Ishikawa (cell line): ENCODE data around the gene SLC8A3.

Source experiments
- CEBPB ChIP-seq: IDR thresholded peaks from 2 replicates; pipeline ENCODE4 v1.6.1; 2012
- CREB1 ChIP-seq: IDR thresholded peaks from 2 replicates; pipeline ENCODE4 v1.6.1; 2012; ENCODE audit warnings: low read depth
- EGR1 ChIP-seq: IDR thresholded peaks from 2 replicates; pipeline ENCODE4 v1.6.1; 2012
- EP300 ChIP-seq: IDR thresholded peaks from 2 replicates; pipeline ENCODE4 v1.6.1; 2012; ENCODE audit warnings: borderline replicate concordance
- FOXM1 ChIP-seq: IDR thresholded peaks from 2 replicates; pipeline ENCODE4 v1.6.1; 2012; ENCODE audit warnings: low read depth, borderline replicate concordance
- RAD21 ChIP-seq: IDR thresholded peaks from 2 replicates; pipeline ENCODE4 v1.6.1; 2012; ENCODE audit warnings: low read depth
- REST ChIP-seq: IDR thresholded peaks from 2 replicates; pipeline ENCODE4 v1.6.1; 2012; ENCODE audit warnings: low read depth, mild to moderate bottlenecking
- TAF1 ChIP-seq: IDR thresholded peaks from 2 replicates; pipeline ENCODE4 v1.6.1; 2012; ENCODE audit warnings: low read depth, mild to moderate bottlenecking
- USF1 ChIP-seq: IDR thresholded peaks from 2 replicates; pipeline ENCODE4 v1.6.1; 2012
- YY1 ChIP-seq: IDR thresholded peaks from 2 replicates; pipeline ENCODE4 v1.6.1; 2012; ENCODE audit warnings: low read depth
- ZBTB7A ChIP-seq: IDR thresholded peaks from 2 replicates; pipeline ENCODE4 v1.6.1; 2012; ENCODE audit warnings: low read depth
- TF ChIP-seq, protein P1 (sequence below): IDR thresholded peaks from 2 replicates; pipeline ENCODE4 v1.6.1; 2012

DNA sequence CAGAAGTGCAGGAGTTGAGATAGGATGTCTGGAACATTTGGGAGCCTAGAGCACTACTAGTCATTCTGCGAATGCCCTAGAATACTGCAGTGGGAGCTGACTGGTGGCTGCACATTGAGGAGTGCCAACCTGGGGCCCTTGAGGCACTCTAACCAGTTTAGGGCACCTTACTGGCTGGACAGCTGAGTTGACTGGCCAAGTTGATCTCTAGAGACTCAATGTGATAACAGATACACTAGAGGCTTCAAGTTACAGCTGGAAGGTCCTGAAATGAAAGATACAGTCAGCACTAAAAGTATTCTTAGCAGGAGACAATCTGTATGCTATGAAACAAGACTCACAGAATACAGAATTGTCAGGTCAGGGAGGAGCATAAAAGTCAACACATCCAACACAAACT lies 8.0 kb downstream of the SLC8A3 start:
- no peak for TF ChIP-seq EP300
- no peak for TF ChIP-seq RAD21
- TF ChIP-seq CEBPB, result no peak
- no peak for TF ChIP-seq USF1
- TF ChIP-seq TAF1, result no peak
- TF ChIP-seq REST, result no peak
- TF ChIP-seq, protein P1, sequence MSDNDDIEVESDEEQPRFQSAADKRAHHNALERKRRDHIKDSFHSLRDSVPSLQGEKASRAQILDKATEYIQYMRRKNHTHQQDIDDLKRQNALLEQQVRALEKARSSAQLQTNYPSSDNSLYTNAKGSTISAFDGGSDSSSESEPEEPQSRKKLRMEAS, result no peak
- no peak for TF ChIP-seq YY1
- TF ChIP-seq CREB1, result no peak
- no peak for TF ChIP-seq EGR1
- TF ChIP-seq FOXM1, result no peak
- TF ChIP-seq ZBTB7A, result no peak
